ENCODE results near the gene RBM18.

DNA sequence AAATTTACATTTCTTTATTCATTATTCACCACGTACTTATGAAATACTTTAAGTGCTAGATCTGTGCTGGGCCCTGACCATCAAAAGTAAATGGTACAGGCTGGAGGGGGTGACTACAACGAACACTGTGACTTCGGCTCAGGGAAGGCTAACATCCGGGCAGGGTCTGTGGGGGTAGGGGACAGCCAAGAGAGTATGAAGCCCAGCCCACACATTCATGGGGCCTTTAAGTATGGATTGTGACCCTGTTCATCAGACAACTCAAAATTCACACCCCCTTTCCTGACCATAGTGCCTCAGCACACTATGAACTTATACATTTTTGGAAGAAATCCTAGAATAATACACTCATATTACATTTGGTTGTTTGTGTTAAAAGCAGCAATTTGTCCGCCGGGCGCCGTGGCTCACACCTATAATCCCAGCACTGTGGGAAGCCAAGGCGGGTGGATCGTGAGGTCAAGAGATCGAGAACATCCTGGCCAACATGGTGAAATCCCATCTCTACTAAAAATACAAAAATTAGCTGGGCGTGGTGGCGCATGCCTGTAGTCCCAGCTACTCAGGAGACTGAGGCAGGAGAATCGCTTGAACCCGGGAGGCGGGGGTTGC is 71.6 kb downstream of the RBM18 start:
- no peak for TF ChIP-seq POLR2A (IDR thresholded peaks at IDR 0.05)
- TF ChIP-seq, protein P1, sequence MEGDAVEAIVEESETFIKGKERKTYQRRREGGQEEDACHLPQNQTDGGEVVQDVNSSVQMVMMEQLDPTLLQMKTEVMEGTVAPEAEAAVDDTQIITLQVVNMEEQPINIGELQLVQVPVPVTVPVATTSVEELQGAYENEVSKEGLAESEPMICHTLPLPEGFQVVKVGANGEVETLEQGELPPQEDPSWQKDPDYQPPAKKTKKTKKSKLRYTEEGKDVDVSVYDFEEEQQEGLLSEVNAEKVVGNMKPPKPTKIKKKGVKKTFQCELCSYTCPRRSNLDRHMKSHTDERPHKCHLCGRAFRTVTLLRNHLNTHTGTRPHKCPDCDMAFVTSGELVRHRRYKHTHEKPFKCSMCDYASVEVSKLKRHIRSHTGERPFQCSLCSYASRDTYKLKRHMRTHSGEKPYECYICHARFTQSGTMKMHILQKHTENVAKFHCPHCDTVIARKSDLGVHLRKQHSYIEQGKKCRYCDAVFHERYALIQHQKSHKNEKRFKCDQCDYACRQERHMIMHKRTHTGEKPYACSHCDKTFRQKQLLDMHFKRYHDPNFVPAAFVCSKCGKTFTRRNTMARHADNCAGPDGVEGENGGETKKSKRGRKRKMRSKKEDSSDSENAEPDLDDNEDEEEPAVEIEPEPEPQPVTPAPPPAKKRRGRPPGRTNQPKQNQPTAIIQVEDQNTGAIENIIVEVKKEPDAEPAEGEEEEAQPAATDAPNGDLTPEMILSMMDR (IDR thresholded peaks at IDR 0.05), result no peak
